SIG-M5 (cell line): ENCODE data around the gene LIME1.

Experiments used
- DNase-seq: peaks from one replicate; lab custom pipeline; 2025; lab: John Stamatoyannopoulos, UW

LIME1 gene

DNA sequence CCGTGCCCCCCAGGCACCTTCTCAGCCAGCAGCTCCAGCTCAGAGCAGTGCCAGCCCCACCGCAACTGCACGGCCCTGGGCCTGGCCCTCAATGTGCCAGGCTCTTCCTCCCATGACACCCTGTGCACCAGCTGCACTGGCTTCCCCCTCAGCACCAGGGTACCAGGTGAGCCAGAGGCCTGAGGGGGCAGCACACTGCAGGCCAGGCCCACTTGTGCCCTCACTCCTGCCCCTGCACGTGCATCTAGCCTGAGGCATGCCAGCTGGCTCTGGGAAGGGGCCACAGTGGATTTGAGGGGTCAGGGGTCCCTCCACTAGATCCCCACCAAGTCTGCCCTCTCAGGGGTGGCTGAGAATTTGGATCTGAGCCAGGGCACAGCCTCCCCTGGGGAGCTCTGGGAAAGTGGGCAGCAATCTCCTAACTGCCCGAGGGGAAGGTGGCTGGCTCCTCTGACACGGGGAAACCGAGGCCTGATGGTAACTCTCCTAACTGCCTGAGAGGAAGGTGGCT, 39.1 kb upstream of the LIME1 start:
- no peak for DNase-seq

DNA sequence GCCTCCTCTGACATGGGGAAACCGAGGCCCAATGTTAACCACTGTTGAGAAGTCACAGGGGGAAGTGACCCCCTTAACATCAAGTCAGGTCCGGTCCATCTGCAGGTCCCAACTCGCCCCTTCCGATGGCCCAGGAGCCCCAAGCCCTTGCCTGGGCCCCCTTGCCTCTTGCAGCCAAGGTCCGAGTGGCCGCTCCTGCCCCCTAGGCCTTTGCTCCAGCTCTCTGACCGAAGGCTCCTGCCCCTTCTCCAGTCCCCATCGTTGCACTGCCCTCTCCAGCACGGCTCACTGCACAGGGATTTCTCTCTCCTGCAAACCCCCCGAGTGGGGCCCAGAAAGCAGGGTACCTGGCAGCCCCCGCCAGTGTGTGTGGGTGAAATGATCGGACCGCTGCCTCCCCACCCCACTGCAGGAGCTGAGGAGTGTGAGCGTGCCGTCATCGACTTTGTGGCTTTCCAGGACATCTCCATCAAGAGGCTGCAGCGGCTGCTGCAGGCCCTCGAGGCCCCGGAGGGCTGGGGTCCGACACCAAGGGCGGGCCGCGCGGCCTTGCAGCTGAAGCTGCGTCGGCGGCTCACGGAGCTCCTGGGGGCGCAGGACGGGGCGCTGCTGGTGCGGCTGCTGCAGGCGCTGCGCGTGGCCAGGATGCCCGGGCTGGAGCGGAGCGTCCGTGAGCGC, 38.5 kb upstream of the LIME1 start:
- DNase-seq = no peak

DNA sequence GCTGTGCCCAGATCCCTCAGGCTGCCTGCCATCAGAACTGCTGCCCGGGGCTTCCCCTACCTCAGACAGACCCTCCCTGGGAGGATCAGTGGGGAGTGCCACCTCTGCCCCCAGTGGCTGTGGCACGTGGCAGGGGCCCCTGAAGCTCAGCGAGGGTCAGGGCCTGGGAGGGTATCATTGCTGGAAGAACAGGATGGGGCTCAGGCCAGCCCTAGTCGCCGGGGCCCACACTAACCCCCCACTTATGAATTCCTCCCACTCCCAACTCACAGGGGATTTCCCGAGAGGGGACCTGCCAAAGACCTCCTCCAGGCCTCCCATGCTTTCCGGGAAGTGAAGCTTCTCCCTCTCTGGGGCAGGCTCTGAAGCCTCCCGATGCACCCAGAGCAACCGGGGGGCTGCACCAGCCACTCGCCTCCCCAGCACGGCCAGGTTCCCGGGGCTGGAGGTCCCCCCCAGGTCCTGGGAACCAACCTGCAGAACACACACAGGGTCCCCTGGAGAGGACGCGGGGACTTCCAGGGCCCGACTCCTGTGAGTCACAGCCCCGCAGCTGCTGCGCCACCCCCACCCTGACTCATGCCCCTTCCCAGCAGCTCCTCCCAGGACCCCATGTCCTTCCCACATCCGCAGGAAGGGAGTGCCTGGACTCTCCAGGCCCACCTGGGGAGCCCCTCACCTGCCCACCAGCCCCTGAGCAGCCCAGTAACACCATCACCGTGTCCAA, 37.6 kb upstream of the LIME1 start:
- DNase-seq = no peak

DNA sequence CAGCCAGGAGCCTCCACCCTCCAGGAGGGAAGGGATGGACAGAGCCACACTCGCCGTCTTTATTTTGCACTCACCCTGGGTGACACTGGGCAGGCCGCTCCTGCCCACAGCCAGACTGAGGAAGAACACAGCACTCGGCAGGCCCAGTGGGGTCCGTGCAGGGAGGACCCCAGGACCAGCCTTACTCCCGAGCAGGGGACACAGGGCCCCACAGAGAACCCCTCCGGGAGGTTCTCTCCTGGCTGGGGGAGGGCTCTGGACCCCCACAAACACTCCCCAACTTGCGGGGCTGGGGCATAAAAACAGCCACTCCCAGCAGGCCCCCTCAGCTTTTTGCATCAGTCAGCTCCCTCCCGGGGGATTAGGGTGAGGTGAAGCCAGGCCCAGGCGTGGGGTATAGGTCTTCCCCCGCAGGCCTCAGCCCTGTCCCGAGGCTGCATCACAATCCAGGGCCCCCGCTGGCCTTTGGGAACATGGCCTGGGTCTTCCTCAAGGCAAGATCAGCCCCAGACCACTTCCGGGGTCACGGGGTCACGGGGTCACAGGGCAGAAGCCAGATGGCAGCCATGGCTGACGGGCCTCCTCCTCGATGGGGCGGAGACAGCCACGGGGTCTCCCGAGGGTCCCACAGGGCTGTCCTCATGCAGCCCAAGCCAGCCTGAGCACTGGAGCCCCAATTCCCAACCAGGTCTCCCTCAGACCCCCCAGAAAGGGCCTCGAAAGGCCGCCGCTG, 36.8 kb upstream of the LIME1 start:
- no peak for DNase-seq

DNA sequence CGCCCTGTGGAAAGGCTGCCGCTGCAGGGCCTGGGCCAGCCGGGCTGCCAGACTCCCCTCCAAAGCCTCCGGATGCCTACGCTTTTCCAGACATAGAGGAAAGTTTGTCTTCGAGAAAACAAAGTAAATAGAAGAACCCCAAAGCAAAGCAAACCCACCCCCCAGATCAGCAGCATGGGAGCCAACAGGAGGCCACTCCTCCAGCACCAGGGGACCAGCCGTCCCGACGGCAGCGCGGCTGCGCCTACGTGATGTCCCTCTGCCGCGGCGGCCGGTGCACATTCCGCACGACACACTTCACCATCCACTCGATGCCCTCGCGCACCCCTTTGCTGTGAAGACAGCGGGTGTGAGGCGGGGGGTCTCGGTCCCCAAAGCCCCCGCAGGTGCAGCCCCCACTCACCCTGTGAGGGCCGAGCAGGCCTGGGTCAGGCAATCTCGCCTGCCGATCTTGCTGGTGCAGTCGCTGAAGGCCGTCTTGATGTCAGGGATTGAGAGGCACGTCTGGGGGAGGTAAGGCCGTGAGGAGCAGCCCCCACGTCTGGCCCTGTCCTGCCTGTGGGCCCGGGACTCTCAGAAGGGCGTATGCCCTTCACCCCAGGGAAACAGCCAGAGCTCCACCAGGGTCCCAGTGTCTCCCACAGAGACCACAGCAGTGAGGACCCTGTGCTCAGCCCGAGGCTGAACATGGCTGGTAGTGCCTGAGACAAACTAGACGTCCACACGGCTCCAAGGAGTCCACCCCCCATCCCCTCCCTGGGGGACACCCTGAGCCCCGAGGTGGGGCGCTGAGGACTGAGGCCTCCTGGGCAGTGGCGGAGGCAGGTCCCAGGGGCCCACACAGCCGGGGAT, 36.0 kb upstream of the LIME1 start:
- DNase-seq = no peak

DNA sequence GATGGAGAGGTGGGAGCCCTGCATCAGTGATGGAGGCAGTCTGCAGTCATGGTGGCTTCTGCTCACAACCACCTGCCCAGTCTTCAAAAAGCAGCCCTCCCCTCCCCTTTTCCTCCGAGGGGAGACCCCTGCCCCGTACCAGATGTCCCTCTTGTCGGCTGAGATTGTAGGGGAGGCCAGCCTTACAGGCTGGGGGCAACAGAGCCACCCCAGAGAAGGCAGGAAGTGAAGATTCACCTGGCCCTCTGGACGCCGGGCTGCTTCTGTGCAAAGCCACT, 35.5 kb upstream of the LIME1 start:
- DNase-seq = no peak

DNA sequence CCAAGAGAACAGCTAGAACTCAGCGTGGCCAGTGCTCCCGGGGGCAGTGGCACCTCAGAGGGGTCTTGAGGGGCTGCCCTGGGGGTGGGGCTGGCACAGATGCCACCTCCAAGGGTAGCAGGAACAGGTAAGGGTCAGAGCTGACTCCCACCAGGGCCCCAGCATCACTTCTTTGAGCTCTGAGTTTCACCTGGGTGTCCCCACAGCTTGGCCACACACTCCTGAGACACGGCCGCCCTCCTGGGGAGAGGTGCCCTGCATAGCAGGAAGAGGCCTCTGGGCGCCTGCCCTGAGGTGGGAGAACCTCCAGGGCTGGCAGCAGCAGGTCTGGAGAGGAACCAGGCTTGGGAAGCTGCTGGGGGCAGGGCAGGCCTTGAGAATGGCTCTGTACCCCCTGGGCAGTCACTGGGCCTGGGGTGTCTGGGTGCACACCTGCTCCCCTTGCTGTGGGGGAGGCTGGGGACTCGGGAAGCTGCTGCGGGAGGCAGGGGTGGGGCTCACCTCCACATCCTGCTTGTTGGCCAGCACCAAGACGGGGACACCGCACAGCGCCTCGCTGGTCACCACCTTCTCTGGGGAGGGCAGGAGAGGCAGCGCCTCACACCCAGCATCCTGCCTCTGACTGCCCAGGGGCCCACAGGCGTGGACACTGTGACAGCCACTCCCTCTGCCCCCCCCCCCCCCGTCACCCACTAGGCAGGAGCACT, 35.0 kb upstream of the LIME1 start:
- DNase-seq = no peak

DNA sequence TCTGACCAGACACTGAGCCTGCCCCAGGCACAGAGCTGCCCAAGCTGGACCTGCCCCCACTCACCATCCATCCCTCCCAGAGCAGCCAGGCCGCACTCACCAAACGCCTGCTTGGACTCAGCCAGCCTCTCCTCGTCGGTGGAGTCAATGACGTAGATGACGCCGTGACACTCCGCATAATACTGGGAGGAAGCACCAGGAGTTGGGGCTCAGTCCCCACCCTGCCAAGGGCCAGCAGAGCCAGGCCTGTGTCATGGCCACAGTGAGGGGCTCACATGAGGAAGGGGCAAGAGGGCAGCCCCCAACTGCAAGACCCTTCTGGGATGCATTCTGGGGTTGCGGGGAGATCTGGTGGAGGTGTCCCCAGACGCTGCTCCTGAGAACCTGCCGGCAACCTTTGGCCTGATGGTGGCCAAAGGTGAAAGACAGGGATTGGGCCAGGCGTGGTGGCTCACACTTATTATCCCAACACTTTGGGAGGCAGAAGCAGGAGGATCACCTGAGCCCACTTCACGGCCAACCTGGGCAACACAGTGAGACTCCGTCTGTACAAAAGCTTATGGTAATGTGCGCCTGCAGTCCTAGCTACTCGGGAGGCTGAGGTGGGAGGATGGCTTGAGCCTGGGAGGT, 34.3 kb upstream of the LIME1 start:
- DNase-seq = no peak

DNA sequence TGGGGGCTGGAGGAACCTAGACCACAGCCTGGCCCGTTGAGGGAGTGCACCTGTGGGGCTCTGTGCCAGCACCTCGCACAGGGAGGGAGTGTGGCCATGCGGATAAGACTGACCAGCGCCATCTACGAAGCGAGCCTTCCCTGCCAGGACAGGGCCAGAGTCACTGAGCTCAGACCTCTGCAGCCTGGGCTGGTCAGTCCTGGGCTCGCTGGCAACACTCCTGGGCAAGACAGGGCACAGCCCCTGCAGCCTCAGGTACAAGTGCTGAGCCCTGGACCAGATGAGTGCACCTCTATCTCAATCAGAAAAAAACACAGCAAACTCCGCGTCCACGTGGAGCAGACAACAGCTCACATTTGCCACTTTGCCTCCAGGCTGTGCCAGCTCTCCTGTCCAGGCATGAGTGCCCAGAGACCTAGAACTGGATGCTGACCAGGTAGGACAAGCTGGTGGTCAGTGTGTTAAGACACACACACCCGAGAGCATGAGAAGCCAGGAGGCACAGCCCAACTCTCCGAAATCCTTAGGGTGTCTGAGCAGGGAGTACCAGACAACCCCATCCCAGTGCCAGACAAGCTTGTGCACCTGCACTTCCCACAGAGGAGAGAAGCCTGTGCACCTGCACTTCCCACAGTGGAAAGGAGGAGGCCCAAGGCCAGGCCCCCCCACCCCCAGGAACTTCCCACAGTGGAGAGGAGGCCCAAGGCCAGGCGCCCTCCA, 33.6 kb upstream of the LIME1 start:
- no peak for DNase-seq

DNA sequence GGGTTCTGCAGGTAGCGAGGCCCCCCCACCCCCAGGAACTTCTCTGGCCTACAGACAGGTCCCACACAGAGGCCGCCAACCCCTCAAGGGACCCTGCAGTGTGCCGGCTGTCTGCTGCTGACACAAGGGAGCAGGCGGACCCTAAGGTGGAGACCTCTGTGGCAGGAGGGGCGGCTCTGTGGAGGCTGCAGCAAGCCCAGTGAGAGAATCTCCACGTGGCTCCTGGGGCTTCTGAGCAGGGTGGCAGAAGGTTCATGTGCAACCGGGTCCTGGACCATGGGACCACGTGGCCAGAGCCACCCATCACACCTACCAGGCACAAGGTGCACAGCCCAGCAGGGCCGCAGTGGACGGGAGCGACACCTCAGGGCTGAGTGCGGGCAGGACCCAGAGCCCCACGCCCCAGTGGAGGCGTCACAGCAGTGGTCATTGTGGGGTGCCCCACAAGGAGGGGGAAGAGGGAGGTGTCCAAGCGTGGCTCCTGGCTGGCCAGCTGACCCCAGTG, 32.9 kb upstream of the LIME1 start:
- DNase-seq = no peak

DNA sequence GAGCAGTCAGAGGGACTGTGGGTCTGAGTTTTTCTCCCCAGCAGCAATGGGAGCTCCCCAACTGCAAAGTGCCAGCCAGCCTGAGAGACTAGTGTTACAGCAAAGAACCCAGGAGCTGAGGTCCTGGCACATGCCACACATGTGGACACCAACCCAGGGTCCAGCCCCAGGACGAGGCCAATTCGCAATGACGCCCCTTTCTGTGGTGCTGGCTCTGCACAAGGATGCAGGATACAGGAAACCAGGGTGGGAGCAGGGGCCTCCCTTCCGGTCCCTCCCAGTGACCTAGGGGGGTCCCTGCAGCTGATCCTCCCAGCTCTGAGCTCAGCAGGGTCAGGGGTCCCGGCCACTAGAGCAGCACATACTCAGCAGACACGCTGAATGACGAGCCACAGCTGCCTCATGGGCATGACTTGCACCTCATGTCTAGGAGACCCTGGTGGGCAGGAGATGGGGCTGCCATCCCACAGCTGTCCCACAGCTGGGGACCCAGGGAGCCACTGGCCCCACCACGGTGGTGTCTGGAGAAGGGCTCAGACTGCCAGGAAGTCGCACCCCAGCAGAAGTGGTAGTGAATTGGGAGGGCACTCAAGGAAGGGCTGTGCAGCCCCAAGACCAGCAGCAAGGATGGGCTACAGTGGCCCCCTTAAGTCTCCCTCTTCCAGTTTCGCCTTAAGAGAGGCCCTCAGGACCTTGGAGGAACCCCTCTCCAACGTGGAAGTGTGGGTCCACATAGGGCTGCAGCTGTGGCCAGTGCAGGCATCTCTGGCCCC, 32.3 kb upstream of the LIME1 start:
- DNase-seq = no peak

DNA sequence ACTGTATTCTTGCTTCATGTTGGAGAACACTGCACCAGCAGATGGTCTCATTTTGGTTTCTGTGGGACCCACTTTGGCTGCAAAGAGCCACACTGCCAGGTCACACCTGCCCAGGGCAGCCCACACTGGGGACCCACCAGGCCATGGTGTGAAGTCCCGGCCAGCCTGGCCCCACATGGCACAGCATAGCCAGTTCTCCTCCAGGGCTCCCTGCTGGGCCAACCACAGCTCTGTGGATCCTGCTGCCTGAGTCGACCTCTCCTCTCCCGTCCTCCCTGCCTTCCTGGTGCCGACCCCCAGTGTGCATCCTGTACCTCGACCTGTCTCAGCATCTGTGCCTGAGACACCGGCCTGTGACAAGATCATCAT, 31.7 kb upstream of the LIME1 start:
- no peak for DNase-seq

DNA sequence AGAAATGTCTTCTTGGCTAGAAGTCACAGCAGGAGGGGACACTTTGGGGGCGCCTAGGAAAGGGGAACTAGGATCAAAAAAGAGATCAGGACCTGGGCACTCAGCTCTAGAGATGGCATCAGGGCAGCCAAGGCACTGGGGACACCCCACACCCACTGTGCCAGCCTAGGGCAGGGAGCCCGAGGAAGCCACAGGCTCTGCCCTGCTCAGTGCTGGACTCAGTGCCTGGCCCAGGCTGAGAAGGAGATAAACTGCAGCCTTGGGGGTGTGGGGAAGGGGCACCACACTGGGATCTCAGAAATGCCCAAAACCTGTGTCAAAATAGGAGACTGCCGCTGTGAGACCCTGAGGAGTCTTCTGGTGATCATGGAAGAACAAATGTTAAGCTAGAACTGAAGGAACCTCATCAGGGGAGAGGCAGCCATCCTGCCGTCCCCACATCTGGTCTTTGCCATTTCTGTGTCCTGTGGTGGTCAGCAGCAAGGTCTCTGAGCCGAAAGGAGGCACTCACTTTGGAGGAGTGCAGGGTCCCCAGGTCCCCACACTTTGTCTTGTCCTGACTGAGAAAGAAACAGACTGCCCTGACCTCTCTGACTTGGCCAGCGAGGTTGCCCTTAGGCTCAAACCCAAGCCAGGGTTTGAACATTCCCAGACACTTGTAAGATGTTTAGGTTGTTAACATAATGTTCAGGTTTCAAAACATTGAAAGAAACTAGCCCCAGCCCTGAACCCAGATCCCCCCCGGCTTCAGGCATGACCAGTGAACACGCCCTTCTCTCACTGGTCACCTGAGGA, 31.0 kb upstream of the LIME1 start:
- DNase-seq = no peak

DNA sequence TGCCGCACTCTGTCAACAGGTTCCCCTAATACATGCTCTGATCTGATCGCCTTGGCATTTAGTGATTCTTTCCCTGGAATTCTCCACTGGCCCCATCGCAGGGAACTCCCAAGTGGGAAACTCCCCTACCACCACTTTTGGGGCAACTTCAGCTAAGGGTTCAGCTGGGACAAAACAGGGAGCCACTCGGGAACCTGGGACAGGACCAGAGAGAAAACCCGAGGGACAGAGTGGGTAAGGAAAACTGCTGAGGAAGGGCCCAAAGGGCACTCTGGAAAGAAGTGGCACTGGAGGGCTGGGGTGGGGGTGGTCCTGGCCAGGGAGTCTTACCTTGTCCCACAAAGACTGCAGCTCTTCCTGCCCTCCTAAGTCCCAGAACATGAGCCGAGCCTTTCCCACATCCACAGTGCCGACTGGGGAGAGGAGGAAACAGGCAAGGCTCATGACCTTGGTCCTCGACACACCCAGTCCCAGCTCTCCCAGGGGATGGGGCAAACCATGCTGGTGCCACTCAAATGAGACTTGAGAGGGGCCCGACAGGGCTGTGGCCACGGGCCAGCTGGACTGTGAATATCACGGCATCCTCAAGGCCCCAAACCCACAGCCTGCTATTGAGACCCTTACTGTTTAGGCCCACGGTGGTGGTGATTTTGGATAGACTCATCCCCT, 30.3 kb upstream of the LIME1 start:
- DNase-seq = no peak

DNA sequence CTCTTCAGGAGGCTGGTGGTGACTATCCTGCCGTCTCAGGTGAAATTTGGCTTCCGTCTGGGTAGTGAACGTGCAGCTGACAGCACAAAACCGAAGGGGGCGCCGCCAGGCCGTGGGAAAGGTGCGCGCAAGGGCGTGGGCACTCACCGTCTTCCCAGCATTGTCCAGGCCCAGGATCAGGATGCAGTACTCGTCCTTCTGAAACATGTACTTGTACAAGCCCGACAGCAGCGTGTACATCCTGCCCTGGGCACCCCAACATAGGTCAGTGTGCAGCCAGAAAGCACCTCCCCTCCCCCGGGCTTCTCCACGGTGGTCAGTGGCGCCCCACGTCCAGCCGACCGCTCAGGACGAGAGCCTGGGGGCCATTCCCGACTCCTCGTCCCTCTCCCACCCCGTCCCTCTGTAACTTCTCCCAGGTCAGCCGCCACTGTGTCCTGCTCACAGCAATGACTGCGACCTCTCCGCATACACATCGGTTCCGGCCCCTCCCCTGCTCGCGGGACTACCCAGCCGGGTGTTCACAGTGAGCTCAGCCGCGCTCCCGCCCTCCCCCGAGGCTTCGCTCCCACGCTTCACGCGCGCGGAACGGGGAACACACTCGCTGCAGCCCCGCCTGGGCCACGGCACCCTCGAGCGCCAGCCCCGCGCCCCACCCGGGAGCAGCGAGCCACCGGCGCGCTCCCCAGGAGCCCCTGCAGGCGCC, 29.5 kb upstream of the LIME1 start:
- DNase-seq = no peak

DNA sequence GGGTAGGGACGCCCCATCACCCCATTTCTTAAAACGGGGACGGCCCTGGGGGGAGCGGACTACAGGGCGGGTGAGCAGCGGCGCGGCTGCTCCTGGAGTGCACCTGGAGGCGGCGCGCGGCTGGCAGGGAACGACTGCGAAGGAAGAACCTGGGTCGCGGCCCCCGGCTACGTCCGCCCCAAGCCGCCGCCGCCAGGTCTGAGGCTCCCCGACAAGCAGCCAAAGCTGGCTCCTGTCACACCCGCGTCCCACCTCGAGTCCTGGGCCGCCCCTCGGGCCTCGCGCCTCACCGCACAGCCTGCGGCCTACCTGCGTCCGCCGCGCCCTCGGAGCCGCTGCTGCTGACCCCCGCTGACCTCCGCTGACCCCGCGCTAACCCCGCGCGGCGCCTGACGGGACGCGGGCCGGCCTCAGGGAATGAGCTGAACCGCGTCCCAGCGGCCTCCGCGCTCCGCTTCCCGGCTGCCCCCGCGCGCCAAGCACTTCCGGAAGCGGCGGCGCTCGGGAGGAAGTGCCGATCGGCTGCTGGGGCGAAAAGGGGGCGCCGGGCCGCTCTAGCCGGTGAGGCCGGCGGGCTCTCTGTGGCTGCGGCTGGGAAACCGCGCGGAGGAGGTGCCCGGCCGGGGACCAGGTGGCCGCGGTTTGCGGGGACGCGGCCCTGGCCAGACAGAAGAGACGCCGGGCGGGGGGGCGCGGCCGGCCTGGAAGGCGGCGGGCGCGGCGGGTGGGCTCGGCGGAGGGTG, 28.7 kb upstream of the LIME1 start, which contains the start of the genes ARFRP1 and ZGPAT:
TSS of gene ARFRP1 (minus strand) at position 419 of the 743 bp plus-strand sequence. CDS start 885 bp downstream, outside the sequence.
TSS of gene ZGPAT (plus strand) at position 482 of the 743 bp plus-strand sequence. CDS start 542 bp downstream, outside the sequence.
- peak; percentile 36 for DNase-seq
